HG02870 (cell line): ENCODE results near the gene SORBS1.

ENCODE experiments used
- ATAC-seq: cut with Tn5 transposase; IDR thresholded peaks from one replicate; pipeline ENCODE4 v1.9.1; 2021; ENCODE audit warnings: mild to moderate bottlenecking, moderate library complexity; ENCODE audit not compliant: unreplicated experiment

Gene SORBS1

GRCh38 chr10:95561177-95561863, at the start of gene SORBS1:
SORBS1 (minus strand) TSS chr10:95561371; CDS start chr10:95441135, 120,236 bp downstream.
- peak; percentile 98 for ATAC-seq

DNA sequence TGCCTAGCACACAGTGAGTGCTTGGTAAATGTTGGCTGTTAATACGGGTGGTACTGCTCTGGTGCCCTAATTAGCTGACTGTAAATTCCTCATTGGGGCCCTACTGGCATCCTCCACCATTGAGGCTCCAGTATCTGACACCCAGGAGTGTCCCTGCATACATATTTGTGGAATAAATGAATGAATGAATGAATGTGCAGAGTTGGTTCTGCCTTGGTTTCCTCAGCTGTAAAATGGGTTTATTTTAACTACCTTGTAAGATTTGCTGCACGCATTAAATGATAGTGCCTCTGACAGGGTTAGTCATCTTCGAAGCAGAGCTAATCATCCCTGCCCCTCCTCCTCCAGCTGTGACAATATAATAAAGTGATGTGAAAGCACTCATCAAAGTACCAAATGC, 49.6 kb upstream of the SORBS1 start:
- no peak for ATAC-seq

GRCh38 chr10:95606922-95607321, 45.8 kb upstream of the SORBS1 start:
- ATAC-seq = no peak

GRCh38 chr10:95605163-95605562, 44.0 kb upstream of the SORBS1 start:
- ATAC-seq = no peak

GRCh38 chr10:95604630-95605029, 43.5 kb upstream of the SORBS1 start:
- no peak for ATAC-seq

GRCh38 chr10:95602382-95602781, 41.2 kb upstream of the SORBS1 start:
- no peak for ATAC-seq

GRCh38 chr10:95601116-95601719, 40.0 kb upstream of the SORBS1 start:
- no peak for ATAC-seq

DNA sequence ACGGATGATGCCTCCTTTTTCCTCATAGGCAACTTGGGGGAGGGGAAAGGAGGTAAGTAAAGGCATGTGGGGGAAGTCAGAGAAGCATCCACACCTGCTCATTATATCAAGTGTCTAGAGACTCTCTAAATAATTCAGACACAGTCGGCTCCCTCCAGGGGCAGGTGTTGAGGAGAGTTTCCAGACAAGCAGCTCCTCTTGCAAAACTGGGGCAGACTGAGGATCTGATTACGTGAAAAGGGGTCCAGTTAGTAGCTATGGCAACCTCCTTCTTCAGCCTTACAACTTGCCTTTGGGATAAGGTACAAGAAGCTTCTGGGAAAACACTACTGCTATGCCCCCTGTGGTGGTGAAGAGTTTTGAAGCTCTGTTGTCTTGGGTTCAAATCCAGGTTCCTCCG, 39.0 kb upstream of the SORBS1 start:
- no peak for ATAC-seq

DNA sequence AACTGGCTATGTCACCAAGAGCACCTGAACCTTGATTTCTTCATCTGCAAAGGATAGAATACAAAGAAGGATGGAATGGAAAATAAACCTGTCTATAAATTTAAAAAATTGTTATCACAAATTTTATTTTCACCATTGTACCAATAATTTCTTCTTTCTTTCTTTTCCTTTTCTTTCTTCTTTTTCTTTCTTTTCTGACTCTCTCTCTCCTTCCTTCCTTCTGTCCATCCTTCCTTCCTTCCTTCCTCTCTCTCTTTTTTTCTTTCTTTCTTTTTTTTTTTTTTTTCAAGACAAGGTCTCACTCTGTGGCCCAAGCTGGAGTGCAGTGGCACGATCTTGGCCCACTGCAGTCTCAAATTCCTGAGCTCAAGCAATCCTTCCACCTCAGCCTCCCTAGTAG, 36.6 kb upstream of the SORBS1 start:
- ATAC-seq = no peak

GRCh38 chr10:95588025-95588424, 26.9 kb upstream of the SORBS1 start:
- ATAC-seq = no peak

GRCh38 chr10:95579835-95580535, 18.8 kb upstream of the SORBS1 start:
- no peak for ATAC-seq

GRCh38 chr10:95579292-95579691, 18.1 kb upstream of the SORBS1 start:
- no peak for ATAC-seq

DNA sequence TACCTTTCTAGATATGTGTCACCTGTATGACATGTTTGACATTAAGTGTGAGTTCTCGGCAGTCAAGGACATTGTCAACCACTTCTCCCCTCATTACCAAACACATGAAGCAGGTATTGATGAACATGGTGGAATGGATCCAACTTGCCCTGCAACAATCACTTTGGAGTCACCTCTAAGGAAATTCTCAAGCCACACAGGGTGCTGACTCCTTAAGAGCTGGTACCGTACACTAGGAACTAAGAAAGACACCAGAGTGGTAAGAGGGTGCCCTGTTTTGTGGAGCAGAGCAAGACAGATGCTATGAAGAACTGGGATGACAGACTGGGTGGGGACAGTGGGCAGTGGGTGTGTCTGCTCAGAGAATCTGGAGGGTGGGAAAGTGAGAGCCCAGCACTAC, 17.4 kb upstream of the SORBS1 start:
- no peak for ATAC-seq

GRCh38 chr10:95574649-95575365, 13.6 kb upstream of the SORBS1 start:
- no peak for ATAC-seq

DNA sequence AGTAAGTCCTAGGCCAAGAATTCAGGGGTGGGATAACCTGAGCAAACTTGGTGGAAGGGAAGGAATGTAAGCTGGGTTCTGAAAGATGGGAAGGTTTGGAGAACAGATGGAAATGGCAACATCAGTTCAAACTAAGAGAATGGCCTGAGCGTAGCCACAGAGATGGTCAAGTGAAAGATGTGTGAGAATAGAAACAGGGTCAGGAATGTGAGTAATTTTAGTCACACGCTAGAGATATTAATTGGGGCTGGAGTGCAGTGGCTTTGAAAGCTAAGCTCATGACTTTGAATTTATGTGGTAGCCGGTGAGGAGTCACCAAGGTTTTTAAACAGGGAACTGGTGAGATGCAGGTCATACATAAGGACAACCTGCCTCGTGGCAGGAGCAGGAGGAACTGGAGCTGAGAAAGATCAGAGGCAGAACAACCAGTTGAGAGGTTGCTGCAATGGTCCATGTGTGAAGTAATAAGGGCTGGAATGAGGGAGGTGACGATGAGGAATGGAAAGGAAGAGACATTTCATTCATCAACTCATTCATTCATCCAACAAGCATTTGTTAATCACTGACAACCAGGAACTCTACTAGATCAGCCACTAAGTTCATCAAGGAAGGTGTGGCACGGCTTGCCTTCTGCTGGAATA, 12.9 kb upstream of the SORBS1 start:
- no peak for ATAC-seq

GRCh38 chr10:95573527-95573926, 12.4 kb upstream of the SORBS1 start:
- ATAC-seq = no peak

- ATAC-seq = no peak
Measured at GRCh38 chr10:95572131-95572820, 11.1 kb upstream of the SORBS1 start.

DNA sequence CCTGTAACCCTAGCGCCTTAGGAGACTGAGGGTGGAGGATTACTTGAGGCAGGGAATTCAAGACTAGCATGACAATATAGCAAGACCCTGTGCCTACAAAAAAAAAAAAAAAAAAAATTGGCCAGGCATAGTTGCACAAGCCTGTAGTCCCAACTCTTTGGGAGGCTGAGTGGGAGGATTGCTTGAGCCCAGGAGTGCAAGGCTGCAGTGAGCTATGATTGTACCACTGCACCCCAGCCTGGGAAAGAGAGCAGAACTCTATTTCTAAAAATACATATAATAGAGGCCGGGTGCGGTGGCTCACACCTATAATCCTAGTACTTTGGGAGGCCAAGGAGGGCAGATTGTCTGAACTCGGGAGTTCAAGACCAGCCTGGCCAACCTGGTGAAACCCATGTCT, 10.2 kb upstream of the SORBS1 start:
- no peak for ATAC-seq

DNA sequence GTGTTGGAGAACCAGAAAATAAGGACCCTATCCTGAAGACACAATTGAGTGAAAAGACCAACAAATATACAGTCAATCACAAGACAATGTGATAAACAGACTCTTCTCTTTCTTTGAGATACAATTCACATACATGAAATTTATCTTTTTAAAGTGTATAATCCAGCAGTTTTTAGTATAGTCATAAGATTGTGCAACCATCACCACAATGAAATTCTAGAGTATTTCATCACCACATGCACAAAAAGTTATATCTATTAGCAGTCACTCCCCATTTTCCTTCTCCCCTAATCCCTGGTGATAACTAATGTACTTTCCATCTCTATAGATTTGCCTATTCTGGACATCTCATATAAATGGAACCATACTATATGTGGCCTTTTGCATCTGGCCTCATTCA, 8.2 kb upstream of the SORBS1 start:
- no peak for ATAC-seq

- no peak for ATAC-seq
Measured at GRCh38 chr10:95567903-95568630, 6.9 kb upstream of the SORBS1 start.
